Transverse colon (tissue), 4 donors: ENCODE data around the gene LPIN1. TPM values are rescaled to one million over a fixed set of nuclear protein-coding genes. Genes with fewer than 3 reads are reported as not detected.
"Not testable (repeated sequence)": the region's sequence is repeated elsewhere in the genome, so short reads cannot be mapped to it uniquely, and the experiment has no call there.

Source experiments
- DNase-seq: peaks from one replicate; pipeline ENCODE4 v3.0.0-alpha.2; 2019
- H3K27ac ChIP-seq, 4 donors: fragments of 200-600 bp; sonication (generic); 2 replicates each; pipeline ENCODE4 v1.5.1; 2016 to 2018; ENCODE audit warnings: inconsistent platforms in 4 of 4
- H3K27me3 ChIP-seq: fragments of 200-600 bp; sonication (generic); 2 replicates; pipeline ENCODE4 v1.5.1; 2017; ENCODE audit warnings: inconsistent platforms
- H3K36me3 ChIP-seq, 4 donors: fragments of 200-600 bp; sonication (generic); 2 replicates each; pipeline ENCODE4 v1.5.1; 2017 to 2019; ENCODE audit warnings: inconsistent platforms in 4 of 4
- H3K4me1 ChIP-seq, 4 donors: fragments of 200-600 bp; sonication (generic); 2 replicates each; pipeline ENCODE4 v1.5.1; 2017 to 2020; ENCODE audit warnings: inconsistent platforms in 4 of 4
- H3K4me3 ChIP-seq, 4 donors: fragments of 200-600 bp; sonication (generic); 1 replicate in 1 of 4; 2 replicates in 3 of 4; pipeline versions ENCODE4 v1.5.1 to v1.6.1; 2017 to 2019; ENCODE audit warnings: inconsistent platforms in 4 of 4
- H3K9me3 ChIP-seq, 2 donors: fragments of 200-600 bp; sonication (generic); 2 replicates each; pipeline ENCODE4 v1.5.1; 2017 to 2019; ENCODE audit warnings: inconsistent platforms in 2 of 2
- EP300 ChIP-seq: sonication (generic); formaldehyde crosslinking; IDR thresholded peaks from one replicate; pipeline ENCODE4 v1.6.1; 2017; ENCODE audit warnings: antibody characterized with exemption, low read depth
- POLR2A ChIP-seq: fragments of 450-650 bp; IDR thresholded peaks from one replicate; pipeline ENCODE4 v1.6.1; 2016; ENCODE audit warnings: antibody characterized with exemption, mild to moderate bottlenecking, moderate library complexity
- POLR2AphosphoS5 ChIP-seq, 3 donors: sonication (generic); formaldehyde crosslinking; IDR thresholded peaks; one replicate each; pipeline ENCODE4 v1.6.1; 2016; ENCODE audit warnings: antibody characterized with exemption in 3 of 3
- WGBS, 2 donors: methylation state at CpG; one replicate each; pipeline ENCODE4 v1.1.5; 2018; ENCODE audit warnings: low coverage in 1 of 2; 5-methylcytosine and 5-hydroxymethylcytosine counted together
- in situ Hi-C, 4 donors: fragments of 200-750 bp; cut with MboI; loops; one replicate each; pipeline versions ENCODE4 v1.15.0 to v1.15.1; 2017; ENCODE audit warnings: low sequenced_read_pairs in 3 of 4, low pct_ligation_motif_present in 1 of 4, low pct_unique_long_range_greater_than_20kb in 1 of 4
- intact Hi-C: fragments of 100-400 bp; cut with DNase I; formaldehyde crosslinking; loops from one replicate; pipeline ENCODE4 v1.15.1; 2023; ENCODE audit warnings: low total_unique reads
- total RNA-seq, 4 donors: library from RNA; depleted of rRNA; stranded (reverse); fragments of >200 nt; gene quantifications; one replicate each; pipeline ENCODE4 v1.1.0, GENCODE V29; 2016
- TF ChIP-seq, protein P1 (sequence below), 5 experiments: fragments of 200-600 bp in 3 of 5; fragments of 450-650 bp in 2 of 5; sonication (generic) in 3 of 5; IDR thresholded peaks; 1 replicate in 2 of 5; 2 replicates in 3 of 5; pipeline ENCODE4 v1.5.1; 2016 to 2017; ENCODE audit warnings: antibody characterized with exemption in 5 of 5, inconsistent platforms in 3 of 5, mild to moderate bottlenecking in 2 of 5, moderate library complexity in 1 of 5

LPIN1 gene
- total RNA-seq, 4 donors from 2014 or later = 19.7 to 62.1 (median 26.6) TPM

DNA sequence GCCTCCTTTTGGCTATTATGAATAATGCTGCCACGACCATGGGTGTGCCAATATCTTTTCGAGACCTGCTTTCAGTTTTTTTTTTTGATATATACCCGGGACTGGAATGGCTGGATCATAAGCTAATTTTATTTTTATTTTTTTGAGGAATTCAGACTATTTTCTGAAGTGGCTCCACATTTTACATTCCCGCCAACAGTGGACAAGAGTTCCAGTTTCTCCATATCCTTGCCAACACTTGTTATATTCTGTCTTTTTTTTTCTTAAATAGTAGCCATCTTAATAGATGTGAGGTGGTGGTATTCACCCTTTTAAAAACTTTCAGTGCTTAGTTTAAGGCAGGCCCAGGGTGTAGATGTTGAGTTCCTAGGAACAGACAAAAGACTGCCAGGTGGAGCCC is 11.8 kb downstream of the LPIN1 start:
- H3K4me1 ChIP-seq = peaks cover 11 to 59% (median 28%) of the 10 kb centered on the region in 4 donors
- TF ChIP-seq, protein P1, sequence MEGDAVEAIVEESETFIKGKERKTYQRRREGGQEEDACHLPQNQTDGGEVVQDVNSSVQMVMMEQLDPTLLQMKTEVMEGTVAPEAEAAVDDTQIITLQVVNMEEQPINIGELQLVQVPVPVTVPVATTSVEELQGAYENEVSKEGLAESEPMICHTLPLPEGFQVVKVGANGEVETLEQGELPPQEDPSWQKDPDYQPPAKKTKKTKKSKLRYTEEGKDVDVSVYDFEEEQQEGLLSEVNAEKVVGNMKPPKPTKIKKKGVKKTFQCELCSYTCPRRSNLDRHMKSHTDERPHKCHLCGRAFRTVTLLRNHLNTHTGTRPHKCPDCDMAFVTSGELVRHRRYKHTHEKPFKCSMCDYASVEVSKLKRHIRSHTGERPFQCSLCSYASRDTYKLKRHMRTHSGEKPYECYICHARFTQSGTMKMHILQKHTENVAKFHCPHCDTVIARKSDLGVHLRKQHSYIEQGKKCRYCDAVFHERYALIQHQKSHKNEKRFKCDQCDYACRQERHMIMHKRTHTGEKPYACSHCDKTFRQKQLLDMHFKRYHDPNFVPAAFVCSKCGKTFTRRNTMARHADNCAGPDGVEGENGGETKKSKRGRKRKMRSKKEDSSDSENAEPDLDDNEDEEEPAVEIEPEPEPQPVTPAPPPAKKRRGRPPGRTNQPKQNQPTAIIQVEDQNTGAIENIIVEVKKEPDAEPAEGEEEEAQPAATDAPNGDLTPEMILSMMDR (IDR thresholded peaks at IDR 0.05) = no peak
- no peak for TF ChIP-seq POLR2A
- TF ChIP-seq EP300 = no peak
- TF ChIP-seq POLR2AphosphoS5 (IDR thresholded peaks at IDR 0.05) = no peak
- no peak for DNase-seq
- WGBS, 2 donors = 95 to 100% methylated on average over 2 to 4 of the region's 4 CpGs
- intact Hi-C loops = no loop called here
- H3K9me3 ChIP-seq = no peaks in the 10 kb centered on the region
- no peaks in the 10 kb centered on the region for H3K27me3 ChIP-seq
- no peak overlapping the region for H3K4me3 ChIP-seq
- H3K36me3 ChIP-seq = no peaks in the 10 kb centered on the region
- no peak overlapping the region for H3K27ac ChIP-seq
- in situ Hi-C loops = loop anchor here in 1 of 4 donors (25.0 kb wide), 1 partner anchor 296 kb away; the partner anchor contains the start of gene E2F6

DNA sequence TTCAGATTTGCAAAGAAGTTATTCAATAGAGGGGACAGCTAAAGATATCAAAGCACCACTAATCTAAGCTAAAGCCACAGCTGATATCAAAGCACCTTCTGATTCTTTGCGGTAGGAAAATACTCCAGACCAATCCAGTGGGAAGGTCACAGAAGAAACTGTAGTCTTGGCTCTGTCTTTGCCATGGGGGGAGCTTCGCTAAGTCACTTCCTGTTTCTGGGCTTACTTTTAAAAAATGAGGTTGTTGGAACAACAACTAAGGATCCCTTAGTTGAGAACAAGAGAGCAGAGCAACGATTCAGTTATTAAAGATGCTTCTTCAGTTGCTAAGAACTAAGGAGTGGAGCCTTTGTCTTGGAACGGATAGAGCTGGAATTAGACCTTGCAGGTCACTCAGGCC is 12.2 kb downstream of the LPIN1 start:
- in situ Hi-C loops = loop anchor here in 1 of 4 donors (25.0 kb wide), 1 partner anchor 296 kb away; the partner anchor contains the start of gene E2F6
- Histone ChIP-seq H3K27me3 (no peaks in the 10 kb centered on the region), H3K36me3 (no peaks in the 10 kb centered on the region), H3K9me3 (no peaks in the 10 kb centered on the region), H3K4me1 (peaks cover 10 to 54% (median 25%) of the 10 kb centered on the region in 4 donors), H3K27ac (no peak overlapping the region), H3K4me3 (no peak overlapping the region)
- TF ChIP-seq, protein P1 (IDR thresholded peaks at IDR 0.05) = no peak
- TF ChIP-seq POLR2AphosphoS5 (IDR thresholded peaks at IDR 0.05) (no peak), POLR2A (no peak), EP300 (no peak)
- intact Hi-C loops = no loop called here
- DNase-seq = no peak
- 86% methylated on average over 4 of the region's 4 CpGs; no CpG with 5 or more reads in 1 of the 2 donors for WGBS, 2 donors

DNA sequence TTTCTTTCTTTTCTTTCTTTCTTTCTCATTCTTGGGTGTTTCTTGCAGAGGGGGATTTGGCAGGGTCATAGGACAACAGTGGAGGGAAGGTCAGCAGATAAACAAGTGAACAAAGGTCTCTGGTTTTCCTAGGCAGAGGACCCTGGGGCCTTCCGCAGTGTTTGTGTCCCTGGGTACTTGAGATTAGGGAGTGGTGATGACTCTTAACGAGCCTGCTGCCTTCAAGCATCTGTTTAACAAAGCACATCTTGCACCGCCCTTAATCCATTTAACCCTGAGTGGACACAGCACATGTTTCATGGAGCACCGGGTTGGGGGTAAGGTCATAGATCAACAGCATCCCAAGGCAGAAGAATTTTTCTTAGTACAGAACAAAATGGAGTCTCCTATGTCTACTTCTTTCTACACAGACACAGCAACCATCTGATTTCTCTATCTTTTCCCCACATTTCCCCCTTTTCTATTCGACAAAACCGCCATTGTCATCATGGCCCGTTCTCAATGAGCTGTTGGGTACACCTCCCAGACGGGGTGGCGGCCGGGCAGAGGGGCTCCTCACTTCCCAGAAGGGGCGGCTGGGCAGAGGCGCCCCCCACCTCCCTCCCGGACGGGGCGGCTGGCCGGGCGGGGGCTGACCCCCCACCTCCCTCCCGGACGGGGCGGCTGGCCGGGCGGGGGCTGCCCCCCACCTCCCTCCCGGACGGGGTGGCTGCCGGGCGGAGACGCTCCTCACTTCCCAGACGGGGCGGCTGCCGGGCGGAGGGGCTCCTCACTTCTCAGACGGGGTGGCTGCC is 12.9 kb downstream of the LPIN1 start:
- peaks cover 3 to 52% (median 22%) of the 10 kb centered on the region in 4 donors for H3K4me1 ChIP-seq
- H3K27me3 ChIP-seq, DNase-seq, H3K4me3 ChIP-seq, H3K36me3 ChIP-seq, H3K27ac ChIP-seq, H3K9me3 ChIP-seq, intact Hi-C loops: not testable (repeated sequence)
- in situ Hi-C loops = loop anchor here in 1 of 4 donors (25.0 kb wide), 1 partner anchor 297 kb away; the partner anchor contains the start of gene E2F6
- WGBS, 2 donors = 88 to 96% methylated on average over 7 to 9 of the region's 32 CpGs

DNA sequence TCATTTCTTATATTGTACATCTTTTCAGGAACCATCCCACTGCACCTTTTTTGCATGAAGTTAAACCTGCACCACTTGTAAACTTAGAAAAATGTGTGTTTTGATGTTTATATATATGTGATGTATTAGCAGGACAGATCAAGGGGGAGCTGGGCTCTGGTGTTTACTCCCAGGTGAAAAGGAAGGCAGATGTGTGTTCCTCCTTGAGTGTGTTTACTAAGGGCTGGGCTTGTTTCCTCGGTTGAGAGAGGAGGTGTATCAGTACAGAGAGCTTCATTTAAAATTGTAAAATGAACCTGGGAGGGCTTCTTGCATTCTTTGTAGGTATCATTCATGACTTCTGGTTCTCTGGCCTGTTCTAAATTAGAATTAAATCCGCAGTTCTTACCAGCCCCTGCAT is 14.8 kb downstream of the LPIN1 start:
- Histone ChIP-seq H3K9me3 (no peaks in the 10 kb centered on the region), H3K27me3 (no peaks in the 10 kb centered on the region), H3K4me1 (peaks cover 0 to 50% (median 23%) of the 10 kb centered on the region in 4 donors), H3K27ac (peak overlapping the region in 3 of 4 donors; percentile 9 to 26 (median 24)), H3K4me3 (no peak overlapping the region), H3K36me3 (peaks cover 0 to 5% (median 0%) of the 10 kb centered on the region in 4 donors)
- in situ Hi-C loops = loop anchor here in 1 of 4 donors (25.0 kb wide), 1 partner anchor 299 kb away; the partner anchor contains the start of gene E2F6
- intact Hi-C loops = no loop called here
- 35 to 46% methylated on average over 2 of the region's 2 CpGs for WGBS, 2 donors
- TF ChIP-seq POLR2A (no peak), EP300 (no peak), POLR2AphosphoS5 (IDR thresholded peaks at IDR 0.05) (no peak)
- TF ChIP-seq, protein P1 (IDR thresholded peaks at IDR 0.05) = no peak
- DNase-seq = no peak
